ENCODE results near the gene MGAT5.

Gene MGAT5

GRCh38 chr2:134252092-134252750 lies 1.7 kb upstream of the MGAT5 start:
- no peak for ATAC-seq
- TF ChIP-seq ZNF565 (CRISPR knock-in tag; conservative IDR thresholded peaks at IDR 0.05; ENCODE audit: low read depth) (no peak), BACH2 (CRISPR knock-in tag; IDR thresholded peaks at IDR 0.05; ENCODE audit: borderline replicate concordance) (no peak), PATZ1 (CRISPR knock-in tag; IDR thresholded peaks at IDR 0.05; ENCODE audit: borderline replicate concordance) (no peak), ZFP30 (CRISPR knock-in tag; IDR thresholded peaks at IDR 0.05) (no peak)

DNA sequence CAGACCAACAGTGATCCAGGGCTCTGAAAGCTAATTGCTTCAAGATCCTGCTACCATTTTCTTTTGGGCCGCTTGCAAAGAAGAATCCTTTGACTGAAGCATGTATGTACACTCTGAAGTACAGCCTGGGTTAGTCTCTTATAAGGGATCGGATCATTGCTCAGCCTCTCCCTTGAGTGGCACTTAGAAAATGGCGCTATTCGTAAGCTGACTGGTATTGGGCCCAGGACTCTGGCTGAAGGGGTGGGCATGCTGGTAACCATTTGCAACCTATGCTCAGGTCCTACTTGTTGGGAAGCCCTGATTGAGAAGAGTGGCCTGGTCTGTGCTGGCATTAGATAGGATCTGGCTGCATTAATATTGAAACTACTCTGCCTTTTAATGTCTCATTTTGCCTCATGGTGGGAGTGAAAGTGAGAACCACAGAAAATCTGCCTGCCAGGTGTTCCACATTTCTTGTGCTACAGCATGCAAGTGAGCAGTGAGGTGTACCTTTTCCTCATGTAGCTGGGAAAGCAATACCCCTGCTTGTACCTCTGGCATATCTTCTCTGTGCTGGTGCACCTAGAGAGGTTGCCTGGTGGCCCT lies 661 bp upstream of the MGAT5 start:
- ATAC-seq = no peak
- TF ChIP-seq ZFP3 (CRISPR knock-in tag; IDR thresholded peaks at IDR 0.05) (no peak), SNAI2 (CRISPR knock-in tag; IDR thresholded peaks at IDR 0.05) (no peak), PATZ1 (CRISPR knock-in tag; IDR thresholded peaks at IDR 0.05; ENCODE audit: borderline replicate concordance) (no peak), CSDC2 (CRISPR knock-in tag; IDR thresholded peaks at IDR 0.05) (no peak), GLIS3 (CRISPR knock-in tag; IDR thresholded peaks at IDR 0.05) (no peak), ZNF70 (CRISPR knock-in tag; IDR thresholded peaks at IDR 0.05) (no peak)

- TF ChIP-seq ISL1 (CRISPR knock-in tag; IDR thresholded peaks at IDR 0.05) (no peak), ZFP30 (CRISPR knock-in tag; IDR thresholded peaks at IDR 0.05) (no peak), ZNF70 (CRISPR knock-in tag; IDR thresholded peaks at IDR 0.05) (no peak), SNAI2 (CRISPR knock-in tag; IDR thresholded peaks at IDR 0.05) (no peak), POU6F1 (CRISPR knock-in tag; IDR thresholded peaks at IDR 0.05; ENCODE audit: borderline replicate concordance, low read depth) (no peak), ZFP3 (CRISPR knock-in tag; IDR thresholded peaks at IDR 0.05) (no peak), ZNF8 (CRISPR knock-in tag; IDR thresholded peaks at IDR 0.05) (no peak), CSDC2 (CRISPR knock-in tag; IDR thresholded peaks at IDR 0.05) (no peak)
- no peak for ATAC-seq
Measured at GRCh38 chr2:134254824-134255223, 952 bp downstream of the MGAT5 start.

- no peak for ATAC-seq
Measured at GRCh38 chr2:134256956-134257355, 3.1 kb downstream of the MGAT5 start.

More at GRCh38 chr2:134256956-134257355, 3.1 kb downstream of the MGAT5 start:
- TF ChIP-seq POU6F1 (CRISPR knock-in tag; IDR thresholded peaks at IDR 0.05; ENCODE audit: borderline replicate concordance, low read depth) (no peak), PPARA (CRISPR knock-in tag; IDR thresholded peaks at IDR 0.05; ENCODE audit: borderline replicate concordance) (no peak), ZFP3 (CRISPR knock-in tag; IDR thresholded peaks at IDR 0.05) (no peak), ZNF70 (CRISPR knock-in tag; IDR thresholded peaks at IDR 0.05) (no peak), PATZ1 (CRISPR knock-in tag; IDR thresholded peaks at IDR 0.05; ENCODE audit: borderline replicate concordance) (no peak), ZC3H10 (CRISPR knock-in tag; IDR thresholded peaks at IDR 0.05) (no peak), TCF4 (CRISPR knock-in tag; IDR thresholded peaks at IDR 0.05; ENCODE audit: borderline replicate concordance) (no peak), BACH2 (CRISPR knock-in tag; IDR thresholded peaks at IDR 0.05; ENCODE audit: borderline replicate concordance) (no peak), GLIS3 (CRISPR knock-in tag; IDR thresholded peaks at IDR 0.05) (no peak), RARB (CRISPR knock-in tag; IDR thresholded peaks at IDR 0.05) (no peak), CSDC2 (CRISPR knock-in tag; IDR thresholded peaks at IDR 0.05) (no peak), ZFP30 (CRISPR knock-in tag; IDR thresholded peaks at IDR 0.05) (no peak), ARNTL (CRISPR knock-in tag; IDR thresholded peaks at IDR 0.05; ENCODE audit: borderline replicate concordance, low read depth) (no peak), OSR1 (CRISPR knock-in tag; IDR thresholded peaks at IDR 0.05) (no peak)
- TF ChIP-seq, protein P1, sequence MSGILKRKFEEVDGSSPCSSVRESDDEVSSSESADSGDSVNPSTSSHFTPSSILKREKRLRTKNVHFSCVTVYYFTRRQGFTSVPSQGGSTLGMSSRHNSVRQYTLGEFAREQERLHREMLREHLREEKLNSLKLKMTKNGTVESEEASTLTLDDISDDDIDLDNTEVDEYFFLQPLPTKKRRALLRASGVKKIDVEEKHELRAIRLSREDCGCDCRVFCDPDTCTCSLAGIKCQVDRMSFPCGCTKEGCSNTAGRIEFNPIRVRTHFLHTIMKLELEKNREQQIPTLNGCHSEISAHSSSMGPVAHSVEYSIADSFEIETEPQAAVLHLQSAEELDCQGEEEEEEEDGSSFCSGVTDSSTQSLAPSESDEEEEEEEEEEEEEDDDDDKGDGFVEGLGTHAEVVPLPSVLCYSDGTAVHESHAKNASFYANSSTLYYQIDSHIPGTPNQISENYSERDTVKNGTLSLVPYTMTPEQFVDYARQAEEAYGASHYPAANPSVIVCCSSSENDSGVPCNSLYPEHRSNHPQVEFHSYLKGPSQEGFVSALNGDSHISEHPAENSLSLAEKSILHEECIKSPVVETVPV (CRISPR knock-in tag; IDR thresholded peaks at IDR 0.05) = no peak
